Glomerular endothelial cell (primary cell): ENCODE results near the gene OCIAD1. TPM values are rescaled to one million over a fixed set of nuclear protein-coding genes. Genes with fewer than 3 reads are reported as not detected.

Experiments used
- total RNA-seq: library from RNA; depleted of rRNA; stranded (reverse); fragments of >200 nt; gene quantifications from 2 replicates; pipeline ENCODE4 v1.2.3, GENCODE V29; 2015

OCIAD1 gene
- total RNA-seq, 1 donor from 2014 or later, result 136 TPM

Other genes starting within 250 kb of the OCIAD1 start
- 51.8 and 72.9 TPM in 2 replicates for gene FRYL, start 50.8 kb upstream of the OCIAD1 start, total RNA-seq
- gene OCIAD2, start 75.7 kb downstream of the OCIAD1 start, total RNA-seq, result 58.9 and 101 TPM in 2 replicates
- not detected in 2 replicates for gene CWH43, start 155.2 kb downstream of the OCIAD1 start, total RNA-seq